PC-3 (cell line): ENCODE data around the gene BTN1A1. TPM values are rescaled to one million over a fixed set of nuclear protein-coding genes. Genes with fewer than 3 reads are reported as not detected.

Experiments
- ATAC-seq: fragments of 200-7000 bp; cut with Tn5 transposase; 2 replicates; pipeline ENCODE4 v1.9.1; 2020; ENCODE audit warnings: mild to moderate bottlenecking, moderate library complexity
- BruUV-seq: library from RNA; stranded (reverse); fragments of 400-500 nt; replicated peaks from 2 replicates; lab custom pipeline; 2021; lab: Mats Ljungman, UMichigan
- CTCF ChIA-PET: fragments of 300-600 bp; sonication (Branson Sonifier 250); formaldehyde crosslinking; loops from one replicate; lab custom pipeline; 2022; ENCODE audit warnings: antibody characterized with exemption; lab: Charles Lee
- POLR2A ChIA-PET: fragments of 300-600 bp; sonication (Branson Sonifier 250); formaldehyde crosslinking; loops from one replicate; lab custom pipeline; 2022; ENCODE audit warnings: antibody characterized with exemption; ENCODE audit not compliant: unreplicated experiment; lab: Charles Lee
- DNase-seq: peaks from one replicate; pipeline ENCODE4 v3.0.0-alpha.2; 2015
- H2AFZ ChIP-seq: fragments of 300-600 bp; sonication (generic); 2 replicates; pipeline ENCODE4 v1.6.0; 2016; ENCODE audit warnings: antibody characterized with exemption, low read length
- H3F3A ChIP-seq: fragments of 300-600 bp; sonication (generic); one replicate; pipeline ENCODE4 v1.6.0; 2017; ENCODE audit warnings: antibody characterized with exemption, low read length, control low read depth, mild to moderate bottlenecking; ENCODE audit not compliant: unreplicated experiment
- H3K27ac ChIP-seq: fragments of 300-600 bp; sonication (generic); 2 replicates; pipeline ENCODE4 v1.5.1; 2016; ENCODE audit warnings: mild to moderate bottlenecking, low read length
- H3K27me3 ChIP-seq: fragments of 300-600 bp; sonication (generic); 2 replicates; pipeline ENCODE4 v1.6.1; 2016; ENCODE audit warnings: low read length, mixed read lengths
- H3K36me3 ChIP-seq: fragments of 300-600 bp; sonication (generic); 2 replicates; pipeline ENCODE4 v1.6.1; 2016; ENCODE audit warnings: low read depth, mixed run types, low read length, mixed read lengths
- H3K4me1 ChIP-seq: fragments of 300-600 bp; sonication (generic); 2 replicates; pipeline ENCODE4 v1.5.1; 2016; ENCODE audit warnings: low read length; ENCODE audit not compliant: insufficient read depth
- H3K4me2 ChIP-seq: fragments of 300-600 bp; sonication (generic); 2 replicates; pipeline ENCODE4 v1.6.0; 2016; ENCODE audit warnings: low read length
- H3K4me3 ChIP-seq: fragments of 300-600 bp; sonication (generic); 2 replicates; pipeline ENCODE4 v1.5.1; 2016; ENCODE audit warnings: mild to moderate bottlenecking, low read length, mixed read lengths
- H3K79me2 ChIP-seq: fragments of 300-600 bp; sonication (generic); 2 replicates; pipeline ENCODE4 v1.6.1; 2017; ENCODE audit warnings: low read length, mixed read lengths
- H3K9ac ChIP-seq: fragments of 300-600 bp; sonication (generic); 2 replicates; pipeline ENCODE4 v1.6.0; 2016; ENCODE audit warnings: mild to moderate bottlenecking, low read length
- H3K9me2 ChIP-seq: fragments of 300-600 bp; sonication (generic); replicated peaks from 2 replicates; pipeline ENCODE4 v1.6.1; 2016; ENCODE audit warnings: mixed run types, low read length, mixed read lengths
- H3K9me3 ChIP-seq: fragments of 300-600 bp; sonication (generic); 2 replicates; pipeline ENCODE4 v1.6.1; 2016; ENCODE audit warnings: low read length, mixed read lengths
- H4K20me1 ChIP-seq: fragments of 300-600 bp; sonication (generic); 2 replicates; pipeline ENCODE4 v1.6.1; 2016; ENCODE audit warnings: low read length, mixed read lengths
- EZH2 ChIP-seq: fragments of 300-600 bp; sonication (generic); IDR thresholded peaks from one replicate; pipeline ENCODE4 v1.6.1; 2017; ENCODE audit warnings: antibody characterized with exemption, mild to moderate bottlenecking, low read length; ENCODE audit not compliant: unreplicated experiment
- EZH2phosphoT487 ChIP-seq: fragments of 300-600 bp; sonication (generic); IDR thresholded peaks from 2 replicates; pipeline ENCODE4 v1.6.1; 2018; ENCODE audit warnings: mild to moderate bottlenecking, antibody characterized with exemption, low read length, borderline replicate concordance
- intact Hi-C: fragments of 100-400 bp; cut with micrococcal nuclease; formaldehyde crosslinking; loops from 2 replicates; pipeline ENCODE4 v1.9.0; 2023
- total RNA-seq: library from RNA; depleted of rRNA; stranded (reverse); fragments of >200 nt; gene quantifications from 2 replicates; pipeline ENCODE4 v1.2.3, GENCODE V29; 2014
- TF ChIP-seq, protein P1 (sequence below): fragments of 300-600 bp; sonication (generic); conservative IDR thresholded peaks from 2 replicates; pipeline ENCODE4 v1.5.1; 2017; ENCODE audit warnings: antibody characterized with exemption, low read depth, mild to moderate bottlenecking, low read length

Gene BTN1A1
- total RNA-seq, 1 experiment from 2014 or later = not detected

- TF ChIP-seq, protein P1, sequence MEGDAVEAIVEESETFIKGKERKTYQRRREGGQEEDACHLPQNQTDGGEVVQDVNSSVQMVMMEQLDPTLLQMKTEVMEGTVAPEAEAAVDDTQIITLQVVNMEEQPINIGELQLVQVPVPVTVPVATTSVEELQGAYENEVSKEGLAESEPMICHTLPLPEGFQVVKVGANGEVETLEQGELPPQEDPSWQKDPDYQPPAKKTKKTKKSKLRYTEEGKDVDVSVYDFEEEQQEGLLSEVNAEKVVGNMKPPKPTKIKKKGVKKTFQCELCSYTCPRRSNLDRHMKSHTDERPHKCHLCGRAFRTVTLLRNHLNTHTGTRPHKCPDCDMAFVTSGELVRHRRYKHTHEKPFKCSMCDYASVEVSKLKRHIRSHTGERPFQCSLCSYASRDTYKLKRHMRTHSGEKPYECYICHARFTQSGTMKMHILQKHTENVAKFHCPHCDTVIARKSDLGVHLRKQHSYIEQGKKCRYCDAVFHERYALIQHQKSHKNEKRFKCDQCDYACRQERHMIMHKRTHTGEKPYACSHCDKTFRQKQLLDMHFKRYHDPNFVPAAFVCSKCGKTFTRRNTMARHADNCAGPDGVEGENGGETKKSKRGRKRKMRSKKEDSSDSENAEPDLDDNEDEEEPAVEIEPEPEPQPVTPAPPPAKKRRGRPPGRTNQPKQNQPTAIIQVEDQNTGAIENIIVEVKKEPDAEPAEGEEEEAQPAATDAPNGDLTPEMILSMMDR = no peak
- TF ChIP-seq EZH2phosphoT487 = no peak
- TF ChIP-seq EZH2 = no peak
- Histone ChIP-seq H4K20me1 (no peaks in the 10 kb centered on the region), H3K36me3 (0 out of 2 replicates have a peak, but pooled peaks cover under 1% of the 10 kb centered on the region), H3K27me3 (no peaks in the 10 kb centered on the region), H3K79me2 (peaks cover 34% of the 10 kb centered on the region), H3K4me3 (peak overlapping the region; percentile 98), H3K4me1 (peaks cover 18% of the 10 kb centered on the region), H3K9me2 (no peaks in the 10 kb centered on the region), H2AFZ (peak overlapping the region; percentile 93), H3F3A (peaks cover 4% of the 10 kb centered on the region), H3K4me2 (peak overlapping the region; percentile 95), H3K27ac (peak overlapping the region; percentile 86), H3K9me3 (no peaks in the 10 kb centered on the region), H3K9ac (peak overlapping the region; percentile 91)
- peak; percentile 62 for ATAC-seq
- CTCF ChIA-PET = interaction anchor here (0.9 kb wide), 1 partner anchor 195 kb away, joined by 4 read pairs; no protein-coding TSS in a partner anchor
- BruUV-seq = no TSS peak
- intact Hi-C loops = loop anchor here (1.0 to 5.0 kb wide), 4 partner anchors 17 to 320 kb away; a partner anchor contains a TSS
- DNase-seq = peak; percentile 97
- POLR2A ChIA-PET = interaction anchor here (0.6 kb wide), 2 partner anchors 197 to 224 kb away, joined by 3 to 5 read pairs; no protein-coding TSS in a partner anchor
These were observed 37.2 kb downstream of the BTN1A1 start for GRCh38 chr6:26537160-26537845.

- Histone ChIP-seq H3K9me2 (no peaks in the 10 kb centered on the region), H3K27me3 (no peaks in the 10 kb centered on the region), H3F3A (peaks cover 4% of the 10 kb centered on the region), H3K4me3 (peak within 1 kb of the TSS; percentile 98), H4K20me1 (no peaks in the 10 kb centered on the region), H2AFZ (peak within 1 kb of the TSS; percentile 93), H3K36me3 (0 out of 2 replicates have a peak, but pooled peaks cover 7% of the 10 kb centered on the region), H3K4me1 (peaks cover 18% of the 10 kb centered on the region), H3K4me2 (peak within 1 kb of the TSS; percentile 95), H3K79me2 (peaks cover 34% of the 10 kb centered on the region), H3K27ac (peak within 1 kb of the TSS; percentile 86), H3K9me3 (no peaks in the 10 kb centered on the region), H3K9ac (peak within 1 kb of the TSS; percentile 91)
- intact Hi-C loops = loop anchor here (1.0 to 5.0 kb wide), 5 partner anchors 15 to 321 kb away; a partner anchor contains a TSS
- DNase-seq (peak; percentile 89), ATAC-seq (peak; percentile 77)
- ChIA-PET CTCF (interaction anchor here (0.9 kb wide), 1 partner anchor 196 kb away, joined by 4 read pairs; no protein-coding TSS in a partner anchor), POLR2A (no interaction called here)
- TF ChIP-seq, protein P1 = no peak; the same call in 1 of the 2 replicates
- TF ChIP-seq EZH2 = no peak
- no peak for TF ChIP-seq EZH2phosphoT487
- BruUV-seq = no TSS peak
These were observed 37.9 kb downstream of the BTN1A1 start, which contains the start of gene HMGN4 for GRCh38 chr6:26537846-26538571. Gene HMGN4 (plus strand): TSS chr6:26538366. CDS start chr6:26545207, 6,841 bp downstream.
